ENCODE results near the gene WNT2B.
A peak's percentile ranks its signal among the peaks of the same experiment; 100 is the strongest.

Gene WNT2B

GRCh38 chr1:112538883-112539282 lies 30.1 kb downstream of the WNT2B start:
- peaks cover 39% of the 10 kb centered on the region for H3K36me3 ChIP-seq (ENCODE audit: insufficient read depth, low read length)
- H3K4me3 ChIP-seq, result no peak overlapping the region
- H3K9me3 ChIP-seq (ENCODE audit: low read depth, low read length), result no peaks in the 10 kb centered on the region
- no peak for DNase-seq (ENCODE audit: low read depth, low spot score)
- no peak overlapping the region for H3K9ac ChIP-seq (ENCODE audit: insufficient read length)
- no peak overlapping the region for H3K27ac ChIP-seq
- TF ChIP-seq POLR2AphosphoS5 (IDR thresholded peaks at IDR 0.05; ENCODE audit: borderline replicate concordance, low read depth, low read length) (no peak), FOXP2 (optimal IDR thresholded peaks at IDR 0.05; ENCODE audit: control extremely low read depth, extremely low read length, insufficient read depth) (no peak), EZH2 (IDR thresholded peaks at IDR 0.05) (no peak)

- no peak for DNase-seq (ENCODE audit: low read depth, low spot score)
- Histone ChIP-seq H3K9ac (ENCODE audit: insufficient read length) (no peak overlapping the region), H3K36me3 (ENCODE audit: insufficient read depth, low read length) (peaks cover 35% of the 10 kb centered on the region), H3K4me3 (no peak overlapping the region), H3K27ac (no peak overlapping the region), H3K9me3 (ENCODE audit: low read depth, low read length) (no peaks in the 10 kb centered on the region)
- no peak for TF ChIP-seq POLR2AphosphoS5 (IDR thresholded peaks at IDR 0.05; ENCODE audit: borderline replicate concordance, low read depth, low read length)
- no peak for TF ChIP-seq EZH2 (IDR thresholded peaks at IDR 0.05)
- TF ChIP-seq FOXP2 (optimal IDR thresholded peaks at IDR 0.05; ENCODE audit: control extremely low read depth, extremely low read length, insufficient read depth), result no peak
Observed at GRCh38 chr1:112540226-112540794, 31.5 kb downstream of the WNT2B start.

- Histone ChIP-seq H3K4me3 (no peak overlapping the region), H3K27ac (no peak overlapping the region), H3K36me3 (ENCODE audit: insufficient read depth, low read length) (peaks cover 40% of the 10 kb centered on the region), H3K9ac (ENCODE audit: insufficient read length) (no peak overlapping the region), H3K9me3 (ENCODE audit: low read depth, low read length) (no peaks in the 10 kb centered on the region)
- no peak for DNase-seq (ENCODE audit: low read depth, low spot score)
- TF ChIP-seq FOXP2 (optimal IDR thresholded peaks at IDR 0.05; ENCODE audit: control extremely low read depth, extremely low read length, insufficient read depth), result no peak
- TF ChIP-seq EZH2 (IDR thresholded peaks at IDR 0.05), result no peak
- no peak for TF ChIP-seq POLR2AphosphoS5 (IDR thresholded peaks at IDR 0.05; ENCODE audit: borderline replicate concordance, low read depth, low read length)
Observed at GRCh38 chr1:112541299-112541698, 32.5 kb downstream of the WNT2B start.

GRCh38 chr1:112542206-112542973 lies 33.6 kb downstream of the WNT2B start:
- no peaks in the 10 kb centered on the region for H3K9me3 ChIP-seq (ENCODE audit: low read depth, low read length)
- TF ChIP-seq POLR2AphosphoS5 (IDR thresholded peaks at IDR 0.05; ENCODE audit: borderline replicate concordance, low read depth, low read length), result no peak
- no peak for TF ChIP-seq FOXP2 (optimal IDR thresholded peaks at IDR 0.05; ENCODE audit: control extremely low read depth, extremely low read length, insufficient read depth)
- TF ChIP-seq EZH2 (IDR thresholded peaks at IDR 0.05), result no peak
- DNase-seq (ENCODE audit: low read depth, low spot score), result no peak
- H3K36me3 ChIP-seq (ENCODE audit: insufficient read depth, low read length), result peaks cover 40% of the 10 kb centered on the region
- H3K4me3 ChIP-seq, result no peak overlapping the region
- H3K9ac ChIP-seq (ENCODE audit: insufficient read length), result no peak overlapping the region
- no peak overlapping the region for H3K27ac ChIP-seq

GRCh38 chr1:112544011-112544688 lies 35.4 kb downstream of the WNT2B start:
- H3K9me3 ChIP-seq (ENCODE audit: low read depth, low read length), result no peaks in the 10 kb centered on the region
- H3K36me3 ChIP-seq (ENCODE audit: insufficient read depth, low read length), result peaks cover 34% of the 10 kb centered on the region
- no peak for DNase-seq (ENCODE audit: low read depth, low spot score)
- 0 out of 2 replicates have a peak overlapping the region, but pooled peaks have one; percentile 8 for H3K27ac ChIP-seq
- no peak overlapping the region for H3K4me3 ChIP-seq
- H3K9ac ChIP-seq (ENCODE audit: insufficient read length), result no peak overlapping the region
- TF ChIP-seq FOXP2 (optimal IDR thresholded peaks at IDR 0.05; ENCODE audit: control extremely low read depth, extremely low read length, insufficient read depth) (no peak), POLR2AphosphoS5 (IDR thresholded peaks at IDR 0.05; ENCODE audit: borderline replicate concordance, low read depth, low read length) (no peak), EZH2 (IDR thresholded peaks at IDR 0.05) (no peak)

GRCh38 chr1:112544751-112545150 lies 36.0 kb downstream of the WNT2B start:
- Histone ChIP-seq H3K36me3 (ENCODE audit: insufficient read depth, low read length) (peaks cover 33% of the 10 kb centered on the region), H3K4me3 (no peak overlapping the region), H3K9me3 (ENCODE audit: low read depth, low read length) (no peaks in the 10 kb centered on the region), H3K27ac (no peak overlapping the region), H3K9ac (ENCODE audit: insufficient read length) (no peak overlapping the region)
- TF ChIP-seq POLR2AphosphoS5 (IDR thresholded peaks at IDR 0.05; ENCODE audit: borderline replicate concordance, low read depth, low read length) (no peak), EZH2 (IDR thresholded peaks at IDR 0.05) (no peak), FOXP2 (optimal IDR thresholded peaks at IDR 0.05; ENCODE audit: control extremely low read depth, extremely low read length, insufficient read depth) (no peak)
- no peak for DNase-seq (ENCODE audit: low read depth, low spot score)

- Histone ChIP-seq H3K4me3 (no peak overlapping the region), H3K27ac (no peak overlapping the region), H3K36me3 (ENCODE audit: insufficient read depth, low read length) (peaks cover 24% of the 10 kb centered on the region), H3K9me3 (ENCODE audit: low read depth, low read length) (no peaks in the 10 kb centered on the region), H3K9ac (ENCODE audit: insufficient read length) (no peak overlapping the region)
- no peak for TF ChIP-seq EZH2 (IDR thresholded peaks at IDR 0.05)
- TF ChIP-seq FOXP2 (optimal IDR thresholded peaks at IDR 0.05; ENCODE audit: control extremely low read depth, extremely low read length, insufficient read depth), result no peak
- TF ChIP-seq POLR2AphosphoS5 (IDR thresholded peaks at IDR 0.05; ENCODE audit: borderline replicate concordance, low read depth, low read length), result no peak
- no peak for DNase-seq (ENCODE audit: low read depth, low spot score)
Observed at GRCh38 chr1:112546076-112546475, 37.3 kb downstream of the WNT2B start.

- Histone ChIP-seq H3K9ac (ENCODE audit: insufficient read length) (no peak overlapping the region), H3K27ac (no peak overlapping the region), H3K9me3 (ENCODE audit: low read depth, low read length) (no peaks in the 10 kb centered on the region), H3K4me3 (no peak overlapping the region), H3K36me3 (ENCODE audit: insufficient read depth, low read length) (peaks cover 17% of the 10 kb centered on the region)
- TF ChIP-seq POLR2AphosphoS5 (IDR thresholded peaks at IDR 0.05; ENCODE audit: borderline replicate concordance, low read depth, low read length) (no peak), FOXP2 (optimal IDR thresholded peaks at IDR 0.05; ENCODE audit: control extremely low read depth, extremely low read length, insufficient read depth) (no peak), EZH2 (IDR thresholded peaks at IDR 0.05) (no peak)
- DNase-seq (ENCODE audit: low read depth, low spot score), result no peak
Observed at GRCh38 chr1:112548547-112548946, 39.8 kb downstream of the WNT2B start.

Measured in SK-N-MC (cell line).